Spleen (tissue), 11 donors: ENCODE results near the gene CHST8. TPM values are rescaled to one million over a fixed set of nuclear protein-coding genes. Genes with fewer than 3 reads are reported as not detected.
A peak's percentile ranks its signal among the peaks of the same experiment; 100 is the strongest.

Source experiments
- DNase-seq: peaks from one replicate; pipeline ENCODE4 v3.0.0-alpha.2; 2020
- H3K27ac ChIP-seq, 8 donors: fragments of 200-600 bp; sonication (generic) in 7 of 8; 1 replicate in 4 of 8; 2 replicates in 4 of 8; pipeline versions ENCODE4 v1.5.0 to v1.8.0; 2016 to 2021; ENCODE audit warnings: inconsistent platforms in 4 of 8, mild to moderate bottlenecking in 4 of 8, moderate library complexity in 1 of 8
- H3K27me3 ChIP-seq, 7 donors: fragments of 200-600 bp; sonication (generic) in 6 of 7; replicated peaks in 1 of 7; 1 replicate in 4 of 7; 2 replicates in 3 of 7; pipeline versions ENCODE4 v1.5.0 to v1.8.0; 2016 to 2021; ENCODE audit warnings: inconsistent platforms in 3 of 7, mild to moderate bottlenecking in 1 of 7
- H3K36me3 ChIP-seq, 6 donors: fragments of 200-600 bp; sonication (generic) in 5 of 6; 1 replicate in 4 of 6; 2 replicates in 2 of 6; pipeline versions ENCODE4 v1.5.0 to v1.8.0; 2016 to 2021; ENCODE audit warnings: inconsistent platforms in 2 of 6
- H3K4me1 ChIP-seq, 6 donors: fragments of 200-600 bp; sonication (generic) in 5 of 6; 1 replicate in 3 of 6; 2 replicates in 3 of 6; pipeline versions ENCODE4 v1.5.0 to v1.8.0; 2016 to 2021; ENCODE audit warnings: inconsistent platforms in 3 of 6
- H3K4me3 ChIP-seq, 8 donors: fragments of 200-600 bp; sonication (generic) in 7 of 8; 1 replicate in 4 of 8; 2 replicates in 4 of 8; pipeline versions ENCODE4 v1.5.0 to v1.8.0; 2016 to 2021; ENCODE audit warnings: inconsistent platforms in 4 of 8, mild to moderate bottlenecking in 4 of 8, moderate library complexity in 2 of 8
- H3K9me3 ChIP-seq, 8 donors: fragments of 200-600 bp; sonication (generic) in 7 of 8; 1 replicate in 4 of 8; 2 replicates in 4 of 8; pipeline versions ENCODE4 v1.5.0 to v1.8.0; 2016 to 2021; ENCODE audit warnings: inconsistent platforms in 4 of 8
- POLR2A ChIP-seq, 3 donors: fragments of 450-650 bp; IDR thresholded peaks; one replicate each; pipeline ENCODE4 v1.5.1; 2017; ENCODE audit warnings: antibody characterized with exemption in 3 of 3, mild to moderate bottlenecking in 1 of 3
- POLR2AphosphoS5 ChIP-seq, 3 donors: sonication (generic); formaldehyde crosslinking; IDR thresholded peaks; one replicate each; pipeline ENCODE4 v1.5.1; 2017; ENCODE audit warnings: antibody characterized with exemption in 3 of 3
- WGBS, 5 donors: extraction: QIAGEN DNeasy Blood & Tissue Kit in 3 of 5; methylation state at CpG; one replicate each; pipeline versions ENCODE4 v1.1.5 to v1.1.7; 2013 to 2018; 5-methylcytosine and 5-hydroxymethylcytosine counted together
- intact Hi-C: fragments of 100-400 bp; cut with DNase I; formaldehyde crosslinking; loops from one replicate; pipeline ENCODE4 v1.15.0; 2023; ENCODE audit warnings: low total_unique reads
- polyA plus RNA-seq, 3 donors: library from polyadenylated mRNA; stranded (reverse); fragments of 200-250 nt; gene quantifications; one replicate each; pipeline ENCODE4 v1.2.1, GENCODE V29; 2013
- total RNA-seq, 7 donors: library from RNA; depleted of rRNA in 3 of 7; stranded (reverse); fragments of >200 nt in 3 of 7; fragmentation: NEBNext Ultra II Directional in 4 of 7; extraction: Animal tissue kit (Norgen Biotek cat#: 25700) in 4 of 7; gene quantifications; one replicate each; pipeline versions ENCODE4 v1.1.0 to v1.2.1, GENCODE V29; 2016 to 2021
- TF ChIP-seq, protein P1 (sequence below), 11 experiments: fragments of 200-600 bp in 7 of 11; fragments of 450-650 bp in 4 of 11; sonication (generic) in 4 of 11; IDR thresholded peaks in 8 of 11; conservative IDR thresholded peaks in 3 of 11; 1 replicate in 7 of 11; 2 replicates in 4 of 11; pipeline versions ENCODE4 v1.4.0 to v1.8.0; 2016 to 2021; ENCODE audit warnings: antibody characterized with exemption in 11 of 11, inconsistent platforms in 4 of 11, mild to moderate bottlenecking in 1 of 11
- donor health status: healthy with polysubstance abuse.
- donor health status: DM: no; HTN: no; CAD: no; lungs with moderate emphysema.
- donor health status: DM: no; HTN: no; CAD: no.
- donor health status: Bipolar disorder and iron deficiency.
- donor health status: healthy.
- donor health status: DM: no; HTN: no; CAD: no.
- donor health status: DM: yes; HTN: yes; CAD: no.

CHST8 gene
- total and polyA plus RNA-seq, 10 donors: 0.43 to 4.0 (median 1.6) TPM

DNA sequence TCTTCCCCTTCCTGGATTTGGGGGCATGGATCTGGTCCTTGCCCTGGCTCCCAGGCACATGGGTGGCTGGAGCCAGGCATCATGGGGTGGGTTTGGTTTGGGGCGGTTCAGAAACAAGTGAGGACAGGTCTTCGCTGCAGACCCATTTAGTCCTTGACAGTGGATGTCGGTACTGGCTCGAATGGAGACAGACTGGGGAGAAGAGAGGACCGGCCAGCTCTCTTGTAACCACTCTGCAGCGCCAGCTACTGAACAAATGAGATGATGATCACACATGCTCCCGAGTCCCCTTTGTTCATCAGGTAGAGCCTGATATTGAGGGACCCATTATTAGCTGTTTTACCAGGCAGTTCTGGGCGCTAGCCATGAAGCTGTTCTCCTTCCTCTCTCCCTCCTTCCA, 64.5 kb downstream of the CHST8 start:
- H3K36me3 ChIP-seq: no peaks in the 10 kb centered on the region
- peaks cover 0 to 8% (median 0%) of the 10 kb centered on the region in 6 donors for H3K4me1 ChIP-seq
- no peak overlapping the region for H3K4me3 ChIP-seq
- no peak for TF ChIP-seq POLR2AphosphoS5 (IDR thresholded peaks at IDR 0.05)
- TF ChIP-seq, protein P1, sequence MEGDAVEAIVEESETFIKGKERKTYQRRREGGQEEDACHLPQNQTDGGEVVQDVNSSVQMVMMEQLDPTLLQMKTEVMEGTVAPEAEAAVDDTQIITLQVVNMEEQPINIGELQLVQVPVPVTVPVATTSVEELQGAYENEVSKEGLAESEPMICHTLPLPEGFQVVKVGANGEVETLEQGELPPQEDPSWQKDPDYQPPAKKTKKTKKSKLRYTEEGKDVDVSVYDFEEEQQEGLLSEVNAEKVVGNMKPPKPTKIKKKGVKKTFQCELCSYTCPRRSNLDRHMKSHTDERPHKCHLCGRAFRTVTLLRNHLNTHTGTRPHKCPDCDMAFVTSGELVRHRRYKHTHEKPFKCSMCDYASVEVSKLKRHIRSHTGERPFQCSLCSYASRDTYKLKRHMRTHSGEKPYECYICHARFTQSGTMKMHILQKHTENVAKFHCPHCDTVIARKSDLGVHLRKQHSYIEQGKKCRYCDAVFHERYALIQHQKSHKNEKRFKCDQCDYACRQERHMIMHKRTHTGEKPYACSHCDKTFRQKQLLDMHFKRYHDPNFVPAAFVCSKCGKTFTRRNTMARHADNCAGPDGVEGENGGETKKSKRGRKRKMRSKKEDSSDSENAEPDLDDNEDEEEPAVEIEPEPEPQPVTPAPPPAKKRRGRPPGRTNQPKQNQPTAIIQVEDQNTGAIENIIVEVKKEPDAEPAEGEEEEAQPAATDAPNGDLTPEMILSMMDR (IDR thresholded peaks at IDR 0.05 in 8 of 11, conservative IDR thresholded peaks at IDR 0.05 in 3 of 11): no peak
- H3K27me3 ChIP-seq: peaks cover 0 to 65% (median 5%) of the 10 kb centered on the region in 7 donors
- peak; percentile 35 for DNase-seq
- H3K9me3 ChIP-seq: no peaks in the 10 kb centered on the region
- 78 to 85% (median 83%) methylated on average over 7 to 8 of the region's 8 CpGs for WGBS, 5 donors
- intact Hi-C loops: no loop called here
- no peak overlapping the region for H3K27ac ChIP-seq

GRCh38 chr19:33686687-33687480, 65.1 kb downstream of the CHST8 start:
- H3K4me1 ChIP-seq: peaks cover 0 to 8% (median 0%) of the 10 kb centered on the region in 6 donors
- peak; percentile 55 for DNase-seq
- H3K27ac ChIP-seq: no peak overlapping the region
- WGBS, 5 donors: 77 to 82% (median 82%) methylated on average over 22 to 24 of the region's 24 CpGs
- no peak overlapping the region for H3K4me3 ChIP-seq
- no peaks in the 10 kb centered on the region for H3K9me3 ChIP-seq
- TF ChIP-seq POLR2A (IDR thresholded peaks at IDR 0.05): no peak
- TF ChIP-seq, protein P1 (IDR thresholded peaks at IDR 0.05 in 8 of 11, conservative IDR thresholded peaks at IDR 0.05 in 3 of 11): no peak
- no peak for TF ChIP-seq POLR2AphosphoS5 (IDR thresholded peaks at IDR 0.05)
- H3K27me3 ChIP-seq: peaks cover 0 to 63% (median 5%) of the 10 kb centered on the region in 7 donors
- H3K36me3 ChIP-seq: no peaks in the 10 kb centered on the region
- intact Hi-C loops: no loop called here

GRCh38 chr19:33687481-33688170, 65.9 kb downstream of the CHST8 start:
- intact Hi-C loops: no loop called here
- whole genome bisulfite sequencing, 5 donors: 66 to 87% (median 73%) methylated on average over 14 to 17 of the region's 17 CpGs

More at GRCh38 chr19:33687481-33688170, 65.9 kb downstream of the CHST8 start:
- TF ChIP-seq POLR2AphosphoS5 (IDR thresholded peaks at IDR 0.05) (no peak), POLR2A (IDR thresholded peaks at IDR 0.05) (no peak)
- TF ChIP-seq, protein P1 (IDR thresholded peaks at IDR 0.05 in 8 of 11, conservative IDR thresholded peaks at IDR 0.05 in 3 of 11): no peak
- Histone ChIP-seq H3K9me3 (no peaks in the 10 kb centered on the region), H3K36me3 (no peaks in the 10 kb centered on the region), H3K4me1 (peaks cover 0 to 8% (median 0%) of the 10 kb centered on the region in 6 donors), H3K27ac (no peak overlapping the region), H3K27me3 (peaks cover 0 to 63% (median 5%) of the 10 kb centered on the region in 7 donors), H3K4me3 (no peak overlapping the region)
- peak; percentile 37 for DNase-seq
